Left hindlimb (tissue), 1 donor: ENCODE results near the gene USP15.
"Not testable (repeated sequence)": the region's sequence is repeated elsewhere in the genome, so short reads cannot be mapped to it uniquely, and the experiment has no call there.

Experiments used
- DNase-seq: peaks from one replicate; pipeline ENCODE4 v3.0.0-alpha.2; 2018

Gene USP15

DNA sequence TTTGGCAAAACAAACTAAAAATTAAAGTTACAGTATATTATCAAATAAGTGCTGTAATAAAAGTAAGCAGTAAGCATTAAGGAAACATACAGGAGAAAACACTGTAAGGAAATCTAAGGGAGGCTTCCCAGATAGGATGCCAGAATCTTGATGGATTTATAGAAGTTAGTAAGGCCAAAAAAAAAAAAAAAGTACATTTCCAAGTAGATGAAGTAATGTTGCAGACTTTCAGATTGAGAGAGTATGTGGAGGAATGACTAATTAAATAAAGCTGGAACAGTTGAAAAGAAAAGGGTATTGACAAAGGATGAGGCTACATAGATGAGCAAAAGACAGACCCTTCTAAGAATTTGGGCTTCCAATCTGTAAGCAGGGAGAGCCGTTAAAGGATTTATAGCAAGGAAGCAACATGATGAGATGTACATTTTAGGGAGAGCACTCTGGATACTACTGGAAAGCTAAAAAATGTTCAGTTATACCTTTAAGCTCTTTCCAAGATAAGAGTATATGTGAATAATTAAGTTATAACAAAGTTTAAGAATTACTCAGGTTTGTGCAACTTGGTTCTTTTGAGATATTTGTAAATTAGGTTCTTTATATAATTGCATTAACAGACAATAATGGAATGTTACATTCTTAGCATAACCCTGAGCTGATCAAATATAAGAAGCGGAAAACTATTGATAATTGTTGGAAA lies 119.0 kb downstream of the USP15 start:
- no peak for DNase-seq

DNA sequence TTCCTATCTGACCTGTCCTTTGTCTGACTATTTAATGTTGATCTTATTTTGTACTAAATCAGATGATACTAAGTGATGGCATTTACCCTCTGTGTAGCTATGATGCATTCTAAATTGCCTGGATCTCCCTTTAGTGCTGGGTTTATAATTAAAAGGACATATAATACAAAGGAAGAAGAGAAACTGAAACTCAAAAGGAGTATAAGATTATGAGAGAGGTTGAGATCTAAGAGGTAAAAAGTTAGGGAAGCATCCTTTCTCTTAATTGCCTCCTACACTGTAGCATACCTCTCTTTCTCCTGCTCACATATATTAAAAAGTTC lies 119.5 kb downstream of the USP15 start:
- no peak for DNase-seq

DNA sequence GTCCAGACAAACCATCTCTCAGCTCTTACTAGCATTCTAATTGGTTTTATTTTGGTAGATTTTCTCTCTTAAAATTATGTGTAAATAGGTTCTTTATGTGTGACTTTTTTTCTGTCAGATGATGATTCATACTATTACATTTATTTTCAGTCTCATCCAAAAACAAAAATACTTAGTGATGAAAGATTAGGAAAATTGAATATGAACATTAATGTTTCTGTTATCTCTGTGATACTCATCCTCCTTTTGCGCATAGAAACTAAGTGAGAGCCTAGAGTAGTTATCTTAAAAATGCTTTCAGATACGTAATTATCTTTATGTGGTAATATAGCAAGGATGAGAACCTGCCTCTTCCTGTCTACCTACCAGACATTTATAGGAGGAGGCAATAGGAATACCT lies 122.3 kb downstream of the USP15 start:
- no peak for DNase-seq

GRCh38 chr12:62396750-62397149 lies 136.5 kb downstream of the USP15 start:
- DNase-seq: no peak

DNA sequence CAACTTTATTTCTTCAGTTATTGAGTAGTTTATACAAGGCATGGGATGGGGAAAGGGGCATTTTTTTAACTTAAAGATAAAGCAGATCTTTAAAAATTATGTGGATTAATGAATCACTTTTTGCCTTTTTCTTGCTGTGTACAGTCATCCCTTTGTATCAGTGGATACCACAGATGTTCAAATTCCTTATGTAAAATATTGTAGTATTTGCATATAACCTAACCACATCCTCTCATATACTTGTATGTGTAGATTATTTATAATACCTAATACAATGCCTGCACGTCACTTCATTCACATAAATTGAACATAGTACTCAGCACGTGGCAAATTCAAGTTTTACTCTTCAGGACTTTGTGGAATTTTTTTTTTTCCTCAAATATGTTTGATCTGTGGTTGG lies 139.9 kb downstream of the USP15 start:
- DNase-seq: no peak

GRCh38 chr12:62401631-62402030 lies 141.4 kb downstream of the USP15 start:
- no peak for DNase-seq

- DNase-seq: no peak
Observed at GRCh38 chr12:62403031-62403430, 142.8 kb downstream of the USP15 start.

GRCh38 chr12:62407587-62407986 lies 147.4 kb downstream of the USP15 start:
- no peak for DNase-seq

DNA sequence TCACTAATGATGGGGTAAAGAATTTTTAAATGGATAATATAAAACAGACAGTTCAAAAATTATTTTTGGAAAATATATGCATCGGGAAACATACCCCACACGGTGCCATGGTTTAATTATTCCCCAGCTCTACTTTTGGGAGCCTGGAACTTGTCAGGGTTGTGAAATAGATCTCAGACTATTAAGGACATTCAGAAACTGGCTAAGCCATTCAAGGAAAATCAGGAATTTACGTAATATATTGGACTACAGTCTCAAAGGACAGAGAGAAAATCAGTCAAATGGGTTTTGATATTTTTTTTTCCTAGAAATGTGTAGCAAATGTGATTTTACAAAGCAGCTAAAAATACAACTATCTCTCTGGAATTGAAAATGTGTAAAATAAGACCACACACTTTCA lies 148.9 kb downstream of the USP15 start:
- no peak for DNase-seq

DNA sequence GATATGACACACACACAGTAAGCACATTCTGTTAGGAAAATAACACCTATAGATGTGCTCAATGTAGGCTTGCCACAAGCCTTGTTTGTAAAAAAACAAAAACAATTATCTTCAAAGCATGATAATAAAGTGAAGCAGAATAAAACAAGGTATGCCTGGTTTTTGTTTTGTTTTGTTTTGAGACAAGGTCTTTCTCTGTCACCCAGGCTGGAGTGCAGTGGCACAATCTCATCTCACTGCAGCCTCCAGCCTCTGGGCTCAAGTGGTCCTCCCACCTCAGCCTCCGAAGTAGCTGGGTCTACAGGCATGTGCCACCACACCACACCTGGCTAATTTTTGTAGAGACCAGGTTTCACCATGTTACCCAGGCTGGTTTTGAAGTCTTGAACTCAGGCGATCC lies 154.0 kb downstream of the USP15 start:
- no peak for DNase-seq

- DNase-seq: no peak
Observed at GRCh38 chr12:62426089-62426488, 165.9 kb downstream of the USP15 start.

GRCh38 chr12:62429457-62429856 lies 169.3 kb downstream of the USP15 start:
- DNase-seq: no peak

DNA sequence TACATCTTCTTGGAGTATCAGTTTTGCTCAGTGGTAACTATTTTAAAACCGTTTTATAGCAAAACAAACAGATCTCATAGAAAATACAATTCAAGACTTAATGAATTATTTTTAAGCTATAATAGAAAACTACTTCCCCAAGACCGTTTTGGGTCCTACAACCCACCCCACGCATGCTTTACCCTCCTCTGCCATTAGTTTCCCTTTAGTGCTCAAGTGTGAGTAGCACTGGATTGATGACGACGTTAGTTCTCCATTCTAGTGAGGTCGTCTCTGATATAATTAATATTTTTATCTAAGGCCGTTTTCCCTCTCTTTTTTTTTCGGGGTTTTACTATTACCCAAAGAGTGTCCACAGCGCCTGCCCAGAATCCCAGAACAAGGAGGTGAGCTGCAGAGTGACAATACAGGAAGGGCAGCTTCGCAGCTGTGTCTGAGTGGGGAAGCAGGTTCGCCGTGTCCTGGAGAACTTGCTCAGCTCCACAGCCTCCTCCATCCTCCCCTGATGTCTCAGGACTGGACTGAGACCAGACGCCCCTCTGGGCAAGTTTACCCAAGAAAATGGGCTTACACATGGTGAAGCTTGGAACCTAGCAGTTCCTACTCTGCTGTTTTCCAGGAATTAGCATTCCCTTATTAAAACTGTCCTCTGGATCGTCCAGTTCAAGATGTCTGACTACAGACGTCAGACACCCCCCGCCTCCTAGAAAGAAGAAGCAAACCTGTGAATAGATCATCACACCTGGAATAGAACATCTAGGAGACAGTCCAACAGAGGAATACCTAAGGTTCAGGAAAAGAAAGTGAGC lies 174.5 kb downstream of the USP15 start:
- DNase-seq: no peak

DNA sequence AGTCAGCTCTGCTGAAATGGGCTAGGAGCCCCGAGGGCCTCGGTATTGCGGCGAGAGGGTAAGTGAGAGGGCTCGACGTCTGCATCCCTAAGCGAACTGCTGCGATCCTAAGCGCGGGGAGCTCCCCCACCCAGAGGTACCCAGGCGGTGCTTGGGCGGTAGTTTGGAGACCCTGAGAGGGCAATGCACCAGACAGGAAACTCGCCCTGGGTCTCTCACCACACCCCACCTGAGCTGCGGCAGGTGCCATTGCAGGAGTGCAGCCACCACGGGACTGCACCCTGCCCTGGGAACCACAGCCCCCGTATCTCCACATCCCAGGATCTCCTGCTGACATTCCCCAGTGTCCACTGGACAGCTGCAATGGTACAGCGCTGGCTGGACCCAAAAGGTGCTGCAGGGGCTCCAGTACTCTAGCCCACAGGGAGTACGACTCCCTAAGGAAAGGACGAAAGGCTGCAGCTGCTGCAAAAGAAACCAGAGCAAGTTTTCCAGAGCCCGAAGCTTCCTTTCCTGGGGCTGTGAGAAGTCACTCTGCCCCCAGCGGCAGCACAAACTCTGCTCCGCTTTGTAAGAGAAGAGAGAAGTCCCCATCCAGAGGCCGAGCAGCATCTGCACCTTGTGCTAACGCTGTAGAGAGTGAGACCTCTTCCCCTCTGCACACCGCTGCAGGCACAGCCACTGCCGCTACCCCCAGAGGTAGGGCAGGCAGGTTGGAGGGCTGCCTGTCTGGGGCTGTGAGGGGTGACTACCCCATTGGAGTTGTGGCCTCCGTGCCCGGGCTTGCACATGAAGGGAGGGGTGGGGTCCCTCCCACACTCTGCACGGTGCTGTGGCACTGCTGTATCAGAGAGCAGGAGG lies 175.3 kb downstream of the USP15 start:
- DNase-seq: peak; percentile 53

- DNase-seq: no peak
Observed at GRCh38 chr12:62436164-62436503, 175.9 kb downstream of the USP15 start.

GRCh38 chr12:62438098-62438692 lies 178.0 kb downstream of the USP15 start:
- DNase-seq: no peak

DNA sequence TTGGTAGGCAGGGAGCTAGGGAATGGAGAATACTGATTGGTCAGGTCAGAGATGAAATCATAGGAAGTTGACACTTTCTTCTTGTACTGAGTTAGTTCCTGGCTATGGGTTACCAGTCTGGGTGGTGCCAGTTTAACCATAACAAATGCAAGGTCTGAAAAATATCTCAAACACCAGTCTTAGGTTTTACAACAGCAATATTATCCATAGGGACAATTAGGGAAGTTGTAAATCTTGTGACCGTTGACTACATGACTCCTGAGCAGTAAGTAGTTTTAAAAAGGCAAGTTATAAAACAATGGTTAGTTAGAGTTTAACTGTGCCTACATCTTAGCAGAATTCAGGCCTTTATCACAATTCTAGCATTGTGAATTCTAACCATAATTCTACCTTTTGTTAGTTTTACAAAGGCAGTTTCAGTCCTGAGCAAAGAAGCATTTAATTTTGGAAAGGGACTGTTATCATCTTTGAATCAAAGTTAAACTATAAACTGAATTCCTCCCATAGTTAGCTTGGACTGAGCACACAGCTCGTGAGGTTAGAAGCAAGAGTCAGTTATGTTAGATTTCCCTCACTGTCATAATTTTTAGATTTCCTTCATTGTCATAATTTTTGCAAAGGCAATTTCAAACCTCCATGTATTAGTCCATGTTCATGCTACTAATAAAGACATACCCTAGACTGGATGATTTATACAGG lies 186.7 kb downstream of the USP15 start:
- no peak for DNase-seq

DNA sequence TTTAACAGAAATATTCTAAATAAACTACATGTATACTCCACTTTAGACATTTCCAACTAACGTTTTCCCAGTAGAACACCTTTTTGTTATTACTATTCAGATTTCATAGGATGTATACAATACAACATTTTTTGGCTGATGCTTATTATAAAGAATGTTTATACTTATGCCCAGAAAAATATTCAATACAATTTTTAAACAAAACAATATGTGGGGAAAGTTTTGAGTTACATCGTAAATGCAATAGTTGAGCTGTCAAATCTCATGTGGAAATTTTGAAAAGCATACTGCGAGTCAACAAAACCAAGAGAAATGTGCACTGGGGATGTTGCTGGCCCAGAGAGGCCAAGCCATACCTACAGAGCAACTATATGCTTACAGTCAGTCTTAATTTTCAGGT lies 188.2 kb downstream of the USP15 start:
- DNase-seq: no peak

GRCh38 chr12:62455429-62455828 lies 195.2 kb downstream of the USP15 start:
- not testable (repeated sequence) for DNase-seq

GRCh38 chr12:62458626-62459025 lies 198.4 kb downstream of the USP15 start:
- no peak for DNase-seq

GRCh38 chr12:62459976-62460375 lies 199.8 kb downstream of the USP15 start:
- no peak for DNase-seq

- not testable (repeated sequence) for DNase-seq
Observed at GRCh38 chr12:62461171-62461837, 201.1 kb downstream of the USP15 start.
